ENCODE results near the gene MYH16. TPM values are rescaled to one million over a fixed set of nuclear protein-coding genes. Genes with fewer than 3 reads are reported as not detected.

The MYH16 gene
- total and polyA plus RNA-seq, 7 donors: 0.19 TPM; not detected in 6

DNA sequence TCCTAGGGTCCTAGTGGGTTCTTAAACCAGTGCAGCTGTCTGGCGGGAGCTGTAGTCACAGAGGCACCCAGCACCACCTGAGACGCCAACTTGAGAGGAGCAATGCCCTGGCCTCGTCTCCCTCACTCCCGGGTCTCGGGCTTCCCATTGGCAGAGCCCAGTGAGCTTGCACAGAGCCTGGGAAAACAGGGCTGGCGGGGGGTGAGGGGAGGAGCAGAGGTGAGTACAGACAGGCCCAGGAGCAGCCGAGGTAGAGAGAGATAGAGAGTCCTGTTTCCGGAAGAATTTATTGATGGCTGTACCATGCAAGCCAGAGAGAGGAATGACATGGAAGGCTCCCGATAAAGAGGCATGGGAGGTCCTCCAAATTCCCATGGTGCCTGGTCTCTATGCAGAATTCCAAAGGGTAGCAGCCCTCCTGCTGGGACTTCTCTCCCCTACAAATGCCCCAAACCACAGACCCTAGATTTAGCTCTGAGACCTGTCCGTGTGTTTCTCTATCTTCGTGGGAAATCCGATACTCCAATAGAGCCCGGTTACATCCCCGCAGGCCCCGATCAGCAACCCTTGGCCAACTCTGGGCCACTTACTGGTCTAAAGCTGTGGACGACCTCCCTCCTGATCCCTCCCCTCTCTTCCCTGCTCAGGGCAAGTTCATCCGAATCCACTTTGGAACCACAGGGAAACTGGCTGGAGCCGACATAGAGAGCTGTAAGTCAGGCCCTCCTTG is 20.3 kb upstream of the MYH16 start:
- WGBS, 2 donors: 76 to 83% methylated on average over 18 of the region's 18 CpGs
- DNase-seq: no peak
- Histone ChIP-seq H3K36me3 (no peaks in the 10 kb centered on the region), H3K4me1 (no peaks in the 10 kb centered on the region), H3K4me3 (no peak overlapping the region), H3K27ac (no peak overlapping the region), H3K9me3 (no peaks in the 10 kb centered on the region), H3K27me3 (peaks cover 0 to 21% (median 0%) of the 10 kb centered on the region in 3 donors)
- intact Hi-C loops (cut with DNase I): no loop called here
- TF ChIP-seq, protein P1, sequence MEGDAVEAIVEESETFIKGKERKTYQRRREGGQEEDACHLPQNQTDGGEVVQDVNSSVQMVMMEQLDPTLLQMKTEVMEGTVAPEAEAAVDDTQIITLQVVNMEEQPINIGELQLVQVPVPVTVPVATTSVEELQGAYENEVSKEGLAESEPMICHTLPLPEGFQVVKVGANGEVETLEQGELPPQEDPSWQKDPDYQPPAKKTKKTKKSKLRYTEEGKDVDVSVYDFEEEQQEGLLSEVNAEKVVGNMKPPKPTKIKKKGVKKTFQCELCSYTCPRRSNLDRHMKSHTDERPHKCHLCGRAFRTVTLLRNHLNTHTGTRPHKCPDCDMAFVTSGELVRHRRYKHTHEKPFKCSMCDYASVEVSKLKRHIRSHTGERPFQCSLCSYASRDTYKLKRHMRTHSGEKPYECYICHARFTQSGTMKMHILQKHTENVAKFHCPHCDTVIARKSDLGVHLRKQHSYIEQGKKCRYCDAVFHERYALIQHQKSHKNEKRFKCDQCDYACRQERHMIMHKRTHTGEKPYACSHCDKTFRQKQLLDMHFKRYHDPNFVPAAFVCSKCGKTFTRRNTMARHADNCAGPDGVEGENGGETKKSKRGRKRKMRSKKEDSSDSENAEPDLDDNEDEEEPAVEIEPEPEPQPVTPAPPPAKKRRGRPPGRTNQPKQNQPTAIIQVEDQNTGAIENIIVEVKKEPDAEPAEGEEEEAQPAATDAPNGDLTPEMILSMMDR (IDR thresholded peaks at IDR 0.05): no peak
- TF ChIP-seq POLR2A (IDR thresholded peaks at IDR 0.05) (no peak), POLR2AphosphoS5 (IDR thresholded peaks at IDR 0.05) (no peak), EP300 (IDR thresholded peaks at IDR 0.05) (no peak)

DNA sequence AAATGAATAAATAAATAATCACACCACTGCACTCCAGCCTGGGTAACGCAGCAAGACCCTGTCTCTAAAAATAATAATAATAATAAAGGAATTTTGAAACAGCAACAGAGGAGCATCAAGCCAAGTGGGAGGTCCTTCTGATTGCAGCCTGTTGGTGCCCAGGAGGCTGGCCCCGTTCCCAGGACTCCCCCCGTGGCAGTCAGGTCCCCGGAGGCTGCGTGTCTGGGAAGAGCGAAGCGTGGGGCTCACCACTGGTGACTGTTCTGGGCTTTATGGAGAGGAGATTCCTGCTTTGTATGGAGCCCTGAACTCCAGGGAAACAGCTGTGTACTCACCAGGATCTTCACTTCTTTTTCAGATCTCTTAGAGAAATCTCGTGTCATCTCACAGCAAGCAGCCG is 19.3 kb upstream of the MYH16 start:
- Histone ChIP-seq H3K27me3 (peaks cover 0 to 21% (median 0%) of the 10 kb centered on the region in 3 donors), H3K36me3 (no peaks in the 10 kb centered on the region), H3K27ac (no peak overlapping the region), H3K4me3 (no peak overlapping the region), H3K9me3 (no peaks in the 10 kb centered on the region), H3K4me1 (no peaks in the 10 kb centered on the region)
- TF ChIP-seq, protein P1 (IDR thresholded peaks at IDR 0.05): no peak
- no peak for TF ChIP-seq POLR2A (IDR thresholded peaks at IDR 0.05)
- no peak for DNase-seq
- 73 to 76% methylated on average over 9 of the region's 9 CpGs for WGBS, 2 donors
- intact Hi-C loops (cut with DNase I): no loop called here

- intact Hi-C loops (cut with DNase I): no loop called here
- Histone ChIP-seq H3K27ac (no peak overlapping the region), H3K36me3 (no peaks in the 10 kb centered on the region), H3K4me3 (no peak overlapping the region), H3K9me3 (no peaks in the 10 kb centered on the region), H3K27me3 (peaks cover 0 to 21% (median 0%) of the 10 kb centered on the region in 3 donors), H3K4me1 (no peaks in the 10 kb centered on the region)
- TF ChIP-seq EP300 (IDR thresholded peaks at IDR 0.05) (no peak), POLR2A (IDR thresholded peaks at IDR 0.05) (no peak), POLR2AphosphoS5 (IDR thresholded peaks at IDR 0.05) (no peak)
- TF ChIP-seq, protein P1 (IDR thresholded peaks at IDR 0.05): no peak
- no peak for DNase-seq
- 61 to 84% methylated on average over 2 of the region's 2 CpGs for WGBS, 2 donors
Observed at GRCh38 chr7:99254390-99254789, 18.2 kb upstream of the MYH16 start.

GRCh38 chr7:99255463-99255862 is 17.2 kb upstream of the MYH16 start:
- no peaks in the 10 kb centered on the region for H3K4me1 ChIP-seq
- intact Hi-C loops (cut with DNase I): no loop called here
- no peak overlapping the region for H3K27ac ChIP-seq
- WGBS, 2 donors: 66 to 76% methylated on average over 4 of the region's 4 CpGs
- no peaks in the 10 kb centered on the region for H3K9me3 ChIP-seq
- no peak overlapping the region for H3K4me3 ChIP-seq
- H3K36me3 ChIP-seq: no peaks in the 10 kb centered on the region
- H3K27me3 ChIP-seq: peaks cover 0 to 12% (median 0%) of the 10 kb centered on the region in 3 donors
- TF ChIP-seq EP300 (IDR thresholded peaks at IDR 0.05) (no peak), POLR2AphosphoS5 (IDR thresholded peaks at IDR 0.05) (no peak), POLR2A (IDR thresholded peaks at IDR 0.05) (no peak)
- TF ChIP-seq, protein P1 (IDR thresholded peaks at IDR 0.05): no peak
- no peak for DNase-seq

DNA sequence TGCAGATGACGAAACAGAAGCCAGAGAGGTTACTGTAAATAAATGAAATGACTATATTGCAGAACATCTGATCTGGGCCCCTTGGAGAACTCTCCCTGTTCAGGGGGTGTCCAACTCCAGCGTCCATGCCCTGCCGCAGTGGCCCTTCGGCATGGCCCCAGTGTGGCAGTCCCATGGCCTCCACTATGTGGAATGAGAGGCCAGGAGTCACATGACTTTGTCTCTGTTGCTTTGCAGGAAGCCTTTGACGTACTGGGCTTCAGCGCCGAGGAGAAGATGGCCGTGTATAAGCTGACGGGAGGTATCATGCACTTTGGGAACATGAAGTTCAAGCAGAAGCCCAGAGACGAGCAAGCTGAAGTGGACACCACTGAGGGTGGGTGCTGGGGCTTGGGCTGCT is 15.6 kb upstream of the MYH16 start:
- no peak overlapping the region for H3K4me3 ChIP-seq
- peaks cover 0 to 2% (median 0%) of the 10 kb centered on the region in 3 donors for H3K27me3 ChIP-seq
- no peak overlapping the region for H3K27ac ChIP-seq
- no peak for TF ChIP-seq POLR2AphosphoS5 (IDR thresholded peaks at IDR 0.05)
- TF ChIP-seq, protein P1 (IDR thresholded peaks at IDR 0.05): no peak
- no peak for TF ChIP-seq POLR2A (IDR thresholded peaks at IDR 0.05)
- TF ChIP-seq EP300 (IDR thresholded peaks at IDR 0.05): no peak
- intact Hi-C loops (cut with DNase I): no loop called here
- no peaks in the 10 kb centered on the region for H3K9me3 ChIP-seq
- H3K4me1 ChIP-seq: no peaks in the 10 kb centered on the region
- DNase-seq: no peak
- WGBS, 2 donors: 91 to 92% methylated on average over 10 of the region's 10 CpGs
- no peaks in the 10 kb centered on the region for H3K36me3 ChIP-seq
